IMR-90 (cell line): Measurements from ENCODE around the gene BIK. TPM values are rescaled to one million over a fixed set of nuclear protein-coding genes. Genes with fewer than 3 reads are reported as not detected.
A peak's percentile ranks its signal among the peaks of the same experiment; 100 is the strongest.

Source experiments
- ATAC-seq: fragments of 200-7000 bp; cut with Tn5 transposase; 2 replicates; pipeline ENCODE4 v1.9.1; 2020; ENCODE audit warnings: low read depth, mild to moderate bottlenecking, moderate library complexity
- BruUV-seq: library from RNA; stranded (reverse); fragments of 400-500 nt; replicated peaks from 2 replicates; lab custom pipeline; 2021; lab: Mats Ljungman, UMichigan
- CTCF ChIA-PET: fragments of 300-600 bp; formaldehyde crosslinking; extraction: SDS; loops from one replicate; lab custom pipeline; 2021; ENCODE audit warnings: antibody characterized with exemption; lab: Yijun Ruan, JAX
- POLR2A ChIA-PET: fragments of 300-600 bp; sonication (Branson Sonifier 250); formaldehyde crosslinking; loops from one replicate; lab custom pipeline; 2022; ENCODE audit warnings: antibody characterized with exemption; ENCODE audit not compliant: unreplicated experiment; lab: Charles Lee
- DNase-seq: peaks from one replicate; pipeline ENCODE4 v3.0.0; 2013
- H2AFZ ChIP-seq: replicated peaks from 2 replicates; pipeline ENCODE3; 2013; ENCODE audit warnings: low read length, mild to moderate bottlenecking; ENCODE audit not compliant: poor library complexity
- H2AK5ac ChIP-seq: 2 replicates; pipeline ENCODE4 v1.6.1; 2013; ENCODE audit warnings: low read depth, low read length, inconsistent platforms
- H2AK9ac ChIP-seq: replicated peaks from 2 replicates; pipeline ENCODE3; 2013; ENCODE audit warnings: mild to moderate bottlenecking, low read depth, low read length, moderate library complexity; ENCODE audit not compliant: poor library complexity
- H2BK120ac ChIP-seq: 2 replicates; pipeline ENCODE4 v1.6.1; 2013; ENCODE audit warnings: low read depth, low read length, inconsistent platforms
- H2BK15ac ChIP-seq: 3 replicates; pipeline ENCODE4 v1.6.1; 2013; ENCODE audit warnings: low read depth, low read length, inconsistent platforms
- H2BK20ac ChIP-seq: 2 replicates; pipeline ENCODE4 v1.6.1; 2013; ENCODE audit warnings: low read depth, mild to moderate bottlenecking, inconsistent platforms, low read length, moderate library complexity
- H2BK5ac ChIP-seq: 2 replicates; pipeline ENCODE4 v1.6.1; 2013; ENCODE audit warnings: mild to moderate bottlenecking, low read depth, low read length, inconsistent platforms; ENCODE audit not compliant: poor library complexity, severe bottlenecking
- H3K14ac ChIP-seq: replicated peaks from 2 replicates; pipeline ENCODE4 v1.6.1; 2013; ENCODE audit warnings: low read depth, low read length, inconsistent platforms
- H3K18ac ChIP-seq: 2 replicates; pipeline ENCODE4 v1.6.1; 2013; ENCODE audit warnings: low read depth, low read length, control low read depth
- H3K23ac ChIP-seq: 2 replicates; pipeline ENCODE4 v1.6.1; 2013; ENCODE audit warnings: low read depth, low read length, inconsistent platforms
- H3K27ac ChIP-seq: 2 replicates; pipeline ENCODE4 v1.5.1; 2013; ENCODE audit warnings: mild to moderate bottlenecking, control low read depth, low read length; ENCODE audit not compliant: insufficient read depth
- H3K27me3 ChIP-seq: 2 replicates; pipeline ENCODE4 v1.6.1; 2013; ENCODE audit warnings: low read length; ENCODE audit not compliant: control insufficient read depth, insufficient read depth
- H3K36me3 ChIP-seq: 2 replicates; pipeline ENCODE4 v1.6.1; 2013; ENCODE audit warnings: low read length, mixed read lengths; ENCODE audit not compliant: control insufficient read depth, insufficient read depth
- H3K4ac ChIP-seq: 2 replicates; pipeline ENCODE4 v1.6.1; 2013; ENCODE audit warnings: low read depth, low read length, inconsistent platforms
- H3K4me1 ChIP-seq: 2 replicates; pipeline ENCODE4 v1.6.1; 2013; ENCODE audit warnings: low read length, mixed read lengths; ENCODE audit not compliant: control insufficient read depth, insufficient read depth
- H3K4me2 ChIP-seq: 2 replicates; pipeline ENCODE4 v1.6.1; 2013; ENCODE audit warnings: low read depth, mild to moderate bottlenecking, control low read depth, low read length, moderate library complexity
- H3K4me3 ChIP-seq: 2 replicates; pipeline ENCODE4 v1.5.1; 2013; ENCODE audit warnings: low read depth, mild to moderate bottlenecking, control low read depth, low read length, moderate library complexity; ENCODE audit not compliant: insufficient read depth
- H3K56ac ChIP-seq: 2 replicates; pipeline ENCODE4 v1.6.1; 2013; ENCODE audit warnings: low read length, inconsistent platforms; ENCODE audit not compliant: insufficient read depth; ENCODE audit errors: extremely low read depth
- H3K79me1 ChIP-seq, 2 experiments: 2 replicates each; pipeline ENCODE4 v1.6.1; 2013; ENCODE audit warnings: low read length in 2 of 2, inconsistent platforms in 1 of 2, low read depth in 1 of 2
- H3K9ac ChIP-seq: 2 replicates; pipeline ENCODE4 v1.6.1; 2013; ENCODE audit warnings: low read depth, low read length, control low read depth
- H3K9me1 ChIP-seq: 2 replicates; pipeline ENCODE4 v1.6.1; 2013; ENCODE audit warnings: low read length, inconsistent platforms; ENCODE audit not compliant: insufficient read depth
- H3K9me3 ChIP-seq: 2 replicates; pipeline ENCODE4 v1.6.1; 2013; ENCODE audit warnings: low read length; ENCODE audit not compliant: control insufficient read depth, insufficient read depth
- H4K20me1 ChIP-seq: 2 replicates; pipeline ENCODE4 v1.6.1; 2013; ENCODE audit warnings: low read length, inconsistent platforms; ENCODE audit not compliant: insufficient read depth
- H4K5ac ChIP-seq: 2 replicates; pipeline ENCODE4 v1.6.1; 2013; ENCODE audit warnings: mild to moderate bottlenecking, low read depth, low read length, control low read depth
- H4K8ac ChIP-seq, 2 experiments: 2 replicates each; pipeline ENCODE4 v1.6.1; 2013; ENCODE audit warnings: low read depth in 2 of 2, low read length in 2 of 2, control low read depth in 1 of 2, inconsistent platforms in 1 of 2
- H4K91ac ChIP-seq: 2 replicates; pipeline ENCODE4 v1.6.1; 2013; ENCODE audit warnings: low read depth, low read length, inconsistent platforms; ENCODE audit not compliant: insufficient read depth
- CHD1 ChIP-seq: IDR thresholded peaks from 2 replicates; pipeline ENCODE4 v1.6.1; 2012; ENCODE audit warnings: low read depth, low read length, improper control_type of control experiment
- RFX5 ChIP-seq: IDR thresholded peaks from 2 replicates; pipeline ENCODE4 v1.8.0; 2012; ENCODE audit warnings: low read depth, mild to moderate bottlenecking, low read length, moderate library complexity
- WGBS, 2 experiments: methylation state at CpG; one replicate each; pipeline versions ENCODE4 v1.1.5 to v1.1.7; 2013; ENCODE audit warnings: missing lambda C conversion rate in 2 of 2; ENCODE audit not compliant: insufficient read length in 1 of 2; ENCODE audit errors: extremely low coverage in 2 of 2; 5-methylcytosine and 5-hydroxymethylcytosine counted together
- dilution Hi-C: fragments of 300-500 bp; cut with HindIII; formaldehyde crosslinking; loops from one replicate; pipeline ENCODE4 v1.14.3; 2018; ENCODE audit warnings: low sequenced_read_pairs; ENCODE audit not compliant: unreplicated experiment
- in situ Hi-C: fragments of 300-500 bp; cut with MboI; formaldehyde crosslinking; loops from 3 replicates; pipeline ENCODE4 v1.14.3; 2019; ENCODE audit warnings: low sequenced_read_pairs, inconsistent platforms, mixed read lengths
- intact Hi-C: fragments of 100-400 bp; cut with micrococcal nuclease; formaldehyde crosslinking; loops from 2 replicates; pipeline ENCODE4 v1.10.0; 2022
- polyA plus RNA-seq, 3 experiments: library from polyadenylated mRNA; depleted of rRNA; stranded (reverse); fragments of >200 nt; gene quantifications; 2 replicates each; pipeline ENCODE4 v1.2.3, GENCODE V29; 2012; ENCODE audit warnings: low replicate concordance in 1 of 3
- total RNA-seq: library from RNA; depleted of rRNA; stranded (reverse); fragments of >200 nt; gene quantifications from 2 replicates; pipeline ENCODE4 v1.2.3, GENCODE V29; 2012

BIK gene
- total and polyA plus RNA-seq, 2 of the 4 experiments (the other 2 are of a cell fraction), result 0.18 TPM; not detected in 1

DNA sequence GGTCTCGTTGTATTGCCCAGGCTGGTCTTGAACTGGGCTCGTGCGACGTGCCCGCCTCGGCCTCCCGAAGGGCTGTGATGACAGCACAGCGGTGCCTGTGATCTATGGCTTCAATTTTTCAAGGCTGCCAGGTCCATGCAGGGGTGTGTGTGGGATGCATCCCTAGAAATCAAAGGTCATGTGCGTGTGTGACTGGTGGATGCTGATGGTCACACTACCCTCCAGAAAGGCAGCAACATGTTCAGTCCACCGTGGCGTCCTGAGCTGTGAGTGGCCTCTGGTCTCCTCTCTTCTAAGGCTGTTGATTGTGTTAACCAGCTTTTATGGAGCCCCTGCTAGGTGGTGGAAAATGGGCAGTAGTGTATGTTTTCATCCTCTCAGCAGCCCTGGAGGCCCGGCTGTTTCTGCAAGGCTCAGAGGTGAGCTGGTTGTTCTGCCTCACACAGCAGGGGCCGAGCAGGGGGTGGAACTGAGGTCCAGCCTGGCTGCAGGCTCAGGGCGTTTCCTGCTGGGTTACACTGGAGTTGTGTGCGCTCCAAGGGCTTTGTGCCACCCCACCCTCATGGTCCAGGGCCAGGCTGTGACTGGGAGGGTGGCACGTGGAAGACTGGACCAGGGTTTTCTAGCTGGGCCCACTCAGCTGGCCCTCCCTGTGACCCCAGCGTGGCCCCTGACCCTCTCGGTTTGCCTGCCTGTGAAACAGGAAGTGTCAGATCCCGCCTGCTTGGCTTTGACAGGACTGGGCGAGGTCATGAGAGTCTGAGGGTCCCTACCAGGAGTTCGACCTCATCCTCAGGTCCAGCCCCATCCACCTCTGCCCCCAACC, 7.7 kb downstream of the BIK start:
- 17% methylated on average over 4 of the region's 21 CpGs; no CpG with 5 or more reads in 1 of the 2 experiments for WGBS, 2 experiments
- Histone ChIP-seq H3K27me3 (peaks cover 18% of the 10 kb centered on the region), H3K27ac (no peak overlapping the region), H2BK15ac (no peak overlapping the region), H3K23ac (no peak overlapping the region), H3K14ac (no peak overlapping the region), H4K5ac (no peak overlapping the region), H3K4me3 (no peak overlapping the region), H3K4me1 (no peaks in the 10 kb centered on the region), H3K79me1 (no peaks in the 10 kb centered on the region), H4K20me1 (no peaks in the 10 kb centered on the region), H3K9me1 (no peaks in the 10 kb centered on the region), H3K56ac (no peak overlapping the region), H3K18ac (no peak overlapping the region), H4K8ac (no peak overlapping the region), H3K4me2 (no peak overlapping the region), H3K9ac (no peak overlapping the region), H3K36me3 (no peaks in the 10 kb centered on the region), H2BK20ac (no peak overlapping the region), H3K9me3 (no peaks in the 10 kb centered on the region), H2AK9ac (no peak overlapping the region), H2AK5ac (no peak overlapping the region), H2AFZ (peak overlapping the region; percentile 21), H2BK5ac (no peak overlapping the region), H2BK120ac (no peak overlapping the region), H3K4ac (no peak overlapping the region), H4K91ac (no peak overlapping the region)
- POLR2A ChIA-PET, result no interaction called here
- DNase-seq (no peak), ATAC-seq (no peak; the same call in 1 of the 2 replicates)
- CTCF ChIA-PET, result no interaction called here
- no peak for TF ChIP-seq CHD1
- TF ChIP-seq RFX5, result no peak
- intact Hi-C loops (no loop called here), in situ Hi-C loops (no loop called here), dilution Hi-C loops (no loop called here)
- BruUV-seq, result no TSS peak
